ENCODE measurements around the gene CD247.

Gene CD247

GRCh38 chr1:167528057-167528728, 9.9 kb upstream of the CD247 start:
- no peak for DNase-seq (ENCODE audit: low read depth, low spot score)
- no peaks in the 10 kb centered on the region for H3K27me3 ChIP-seq (ENCODE audit: insufficient read depth, insufficient read length)
- H3K4me1 ChIP-seq (ENCODE audit: insufficient read depth, insufficient read length), result peaks cover 6% of the 10 kb centered on the region
- no peaks in the 10 kb centered on the region for H3K36me3 ChIP-seq (ENCODE audit: insufficient read depth, insufficient read length, low read length)
- TF ChIP-seq ZNF274 (IDR thresholded peaks at IDR 0.05; ENCODE audit: low read depth, low read length) (no peak), YY1 (IDR thresholded peaks at IDR 0.05; ENCODE audit: insufficient read depth, insufficient read length) (no peak), SUZ12 (IDR thresholded peaks at IDR 0.05; ENCODE audit: extremely low read depth, insufficient read depth, insufficient read length) (no peak)
- H3K4me3 ChIP-seq (ENCODE audit: insufficient read length, low read depth), result no peak overlapping the region
- no peaks in the 10 kb centered on the region for H3K9me3 ChIP-seq (ENCODE audit: insufficient read depth, low read length)
- H3K9ac ChIP-seq (ENCODE audit: insufficient read length, low read depth), result no peak overlapping the region

- no peak for TF ChIP-seq ZNF274 (IDR thresholded peaks at IDR 0.05; ENCODE audit: low read depth, low read length)
- no peak for TF ChIP-seq YY1 (IDR thresholded peaks at IDR 0.05; ENCODE audit: insufficient read depth, insufficient read length)
- no peak for TF ChIP-seq SUZ12 (IDR thresholded peaks at IDR 0.05; ENCODE audit: extremely low read depth, insufficient read depth, insufficient read length)
- no peak for DNase-seq (ENCODE audit: low read depth, low spot score)
- H3K9me3 ChIP-seq (ENCODE audit: insufficient read depth, low read length), result no peaks in the 10 kb centered on the region
- H3K4me1 ChIP-seq (ENCODE audit: insufficient read depth, insufficient read length), result peaks cover 4% of the 10 kb centered on the region
- no peaks in the 10 kb centered on the region for H3K27me3 ChIP-seq (ENCODE audit: insufficient read depth, insufficient read length)
- H3K4me3 ChIP-seq (ENCODE audit: insufficient read length, low read depth), result no peak overlapping the region
- H3K9ac ChIP-seq (ENCODE audit: insufficient read length, low read depth), result no peak overlapping the region
- H3K36me3 ChIP-seq (ENCODE audit: insufficient read depth, insufficient read length, low read length), result no peaks in the 10 kb centered on the region
Measured at GRCh38 chr1:167526667-167527383, 8.5 kb upstream of the CD247 start.

GRCh38 chr1:167524651-167525050, 6.3 kb upstream of the CD247 start:
- H3K4me3 ChIP-seq (ENCODE audit: insufficient read length, low read depth), result no peak overlapping the region
- peaks cover 4% of the 10 kb centered on the region for H3K4me1 ChIP-seq (ENCODE audit: insufficient read depth, insufficient read length)
- TF ChIP-seq SUZ12 (IDR thresholded peaks at IDR 0.05; ENCODE audit: extremely low read depth, insufficient read depth, insufficient read length) (no peak), ZNF274 (IDR thresholded peaks at IDR 0.05; ENCODE audit: low read depth, low read length) (no peak), YY1 (IDR thresholded peaks at IDR 0.05; ENCODE audit: insufficient read depth, insufficient read length) (no peak)
- H3K27me3 ChIP-seq (ENCODE audit: insufficient read depth, insufficient read length), result no peaks in the 10 kb centered on the region
- H3K9me3 ChIP-seq (ENCODE audit: insufficient read depth, low read length), result no peaks in the 10 kb centered on the region
- no peak overlapping the region for H3K9ac ChIP-seq (ENCODE audit: insufficient read length, low read depth)
- DNase-seq (ENCODE audit: low read depth, low spot score), result no peak
- no peaks in the 10 kb centered on the region for H3K36me3 ChIP-seq (ENCODE audit: insufficient read depth, insufficient read length, low read length)

- Histone ChIP-seq H3K9ac (ENCODE audit: insufficient read length, low read depth) (no peak overlapping the region), H3K36me3 (ENCODE audit: insufficient read depth, insufficient read length, low read length) (no peaks in the 10 kb centered on the region), H3K9me3 (ENCODE audit: insufficient read depth, low read length) (no peaks in the 10 kb centered on the region), H3K4me1 (ENCODE audit: insufficient read depth, insufficient read length) (peaks cover 5% of the 10 kb centered on the region), H3K27me3 (ENCODE audit: insufficient read depth, insufficient read length) (no peaks in the 10 kb centered on the region), H3K4me3 (ENCODE audit: insufficient read length, low read depth) (no peak overlapping the region)
- no peak for TF ChIP-seq SUZ12 (IDR thresholded peaks at IDR 0.05; ENCODE audit: extremely low read depth, insufficient read depth, insufficient read length)
- no peak for TF ChIP-seq ZNF274 (IDR thresholded peaks at IDR 0.05; ENCODE audit: low read depth, low read length)
- no peak for TF ChIP-seq YY1 (IDR thresholded peaks at IDR 0.05; ENCODE audit: insufficient read depth, insufficient read length)
- no peak for DNase-seq (ENCODE audit: low read depth, low spot score)
Measured at GRCh38 chr1:167522246-167522645, 3.9 kb upstream of the CD247 start.

- TF ChIP-seq ZNF274 (IDR thresholded peaks at IDR 0.05; ENCODE audit: low read depth, low read length) (no peak), SUZ12 (IDR thresholded peaks at IDR 0.05; ENCODE audit: extremely low read depth, insufficient read depth, insufficient read length) (no peak), YY1 (IDR thresholded peaks at IDR 0.05; ENCODE audit: insufficient read depth, insufficient read length) (no peak)
- no peaks in the 10 kb centered on the region for H3K9me3 ChIP-seq (ENCODE audit: insufficient read depth, low read length)
- no peaks in the 10 kb centered on the region for H3K27me3 ChIP-seq (ENCODE audit: insufficient read depth, insufficient read length)
- no peak overlapping the region for H3K4me3 ChIP-seq (ENCODE audit: insufficient read length, low read depth)
- peaks cover 8% of the 10 kb centered on the region for H3K4me1 ChIP-seq (ENCODE audit: insufficient read depth, insufficient read length)
- no peak for DNase-seq (ENCODE audit: low read depth, low spot score)
- no peaks in the 10 kb centered on the region for H3K36me3 ChIP-seq (ENCODE audit: insufficient read depth, insufficient read length, low read length)
- H3K9ac ChIP-seq (ENCODE audit: insufficient read length, low read depth), result no peak overlapping the region
Measured at GRCh38 chr1:167520711-167521206, 2.4 kb upstream of the CD247 start.

- no peaks in the 10 kb centered on the region for H3K27me3 ChIP-seq (ENCODE audit: insufficient read depth, insufficient read length)
- DNase-seq (ENCODE audit: low read depth, low spot score), result no peak
- H3K4me3 ChIP-seq (ENCODE audit: insufficient read length, low read depth), result no peak overlapping the region
- H3K9me3 ChIP-seq (ENCODE audit: insufficient read depth, low read length), result no peaks in the 10 kb centered on the region
- no peaks in the 10 kb centered on the region for H3K36me3 ChIP-seq (ENCODE audit: insufficient read depth, insufficient read length, low read length)
- TF ChIP-seq YY1 (IDR thresholded peaks at IDR 0.05; ENCODE audit: insufficient read depth, insufficient read length) (no peak), ZNF274 (IDR thresholded peaks at IDR 0.05; ENCODE audit: low read depth, low read length) (no peak), SUZ12 (IDR thresholded peaks at IDR 0.05; ENCODE audit: extremely low read depth, insufficient read depth, insufficient read length) (no peak)
- peaks cover 8% of the 10 kb centered on the region for H3K4me1 ChIP-seq (ENCODE audit: insufficient read depth, insufficient read length)
- H3K9ac ChIP-seq (ENCODE audit: insufficient read length, low read depth), result no peak overlapping the region
Measured at GRCh38 chr1:167517535-167518330, 596 bp downstream of the CD247 start.
